HUES6 (cell line): ENCODE measurements around the gene SMCO2.
A peak's percentile ranks its signal among the peaks of the same experiment; 100 is the strongest.

Experiments
- H3K27ac ChIP-seq: 2 replicates; pipeline ENCODE4 v1.7.0; 2013; ENCODE audit warnings: low read depth, mild to moderate bottlenecking, low read length, inconsistent platforms
- H3K27me3 ChIP-seq: 2 replicates; pipeline ENCODE4 v1.6.1; 2013; ENCODE audit warnings: low read length; ENCODE audit not compliant: control insufficient read depth, insufficient read depth
- H3K36me3 ChIP-seq: 2 replicates; pipeline ENCODE4 v1.6.1; 2013; ENCODE audit warnings: low read length; ENCODE audit not compliant: control insufficient read depth, insufficient read depth
- H3K4me1 ChIP-seq: 2 replicates; pipeline ENCODE4 v1.6.1; 2013; ENCODE audit warnings: low read length; ENCODE audit not compliant: control insufficient read depth, insufficient read depth
- H3K4me3 ChIP-seq: 2 replicates; pipeline ENCODE4 v1.5.1; 2013; ENCODE audit warnings: low read depth, low read length
- H3K9ac ChIP-seq: one replicate; pipeline ENCODE4 v1.6.1; 2013; ENCODE audit warnings: mild to moderate bottlenecking, low read length
- H3K9me3 ChIP-seq: 2 replicates; pipeline ENCODE4 v1.6.1; 2013; ENCODE audit warnings: low read depth, low read length; ENCODE audit not compliant: control insufficient read depth, insufficient read depth

Gene SMCO2

DNA sequence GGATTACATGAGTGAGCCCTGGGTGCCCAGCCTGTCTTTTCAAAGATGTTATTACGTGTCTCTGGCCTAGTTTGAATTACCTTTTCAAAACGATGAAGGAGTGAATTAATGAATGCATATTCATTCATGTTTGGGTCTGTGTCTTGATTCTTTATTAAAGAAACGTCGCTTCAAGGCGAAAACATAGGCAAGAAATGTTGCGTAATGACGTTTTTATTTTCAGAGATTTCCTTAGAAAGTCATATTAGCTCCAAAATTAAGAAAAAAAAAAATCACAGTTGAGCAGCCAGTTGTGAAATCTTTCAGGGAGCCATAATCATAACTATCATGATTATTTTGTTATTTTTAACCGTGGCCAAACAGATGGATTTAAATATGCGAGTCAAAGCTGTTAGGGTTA lies 81.0 kb downstream of the SMCO2 start:
- H3K9ac ChIP-seq, result no peak overlapping the region
- no peaks in the 10 kb centered on the region for H3K36me3 ChIP-seq

DNA sequence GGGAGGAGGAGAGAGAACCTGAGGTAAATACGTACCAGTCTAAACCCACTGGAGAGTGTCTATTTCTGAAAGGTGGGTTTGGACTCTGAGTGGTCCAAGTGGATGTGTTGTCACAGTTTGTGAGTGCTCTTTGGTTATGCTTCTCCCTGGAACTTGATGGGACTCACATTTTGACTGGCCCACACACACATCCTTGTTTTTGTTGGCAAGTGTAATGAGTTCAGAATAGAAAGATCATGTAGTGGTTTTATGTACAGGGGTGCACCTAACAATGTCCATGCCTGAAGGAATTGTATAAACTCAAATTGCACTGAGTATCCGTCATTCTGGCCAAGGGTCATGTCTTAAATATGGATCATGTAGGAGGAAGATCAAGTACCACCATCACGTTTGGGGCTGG lies 82.3 kb downstream of the SMCO2 start:
- Histone ChIP-seq H3K27ac (no peak overlapping the region), H3K36me3 (no peaks in the 10 kb centered on the region), H3K9me3 (no peaks in the 10 kb centered on the region), H3K9ac (no peak overlapping the region), H3K4me3 (no peak overlapping the region), H3K4me1 (peaks cover 9% of the 10 kb centered on the region; the same call in 1 of the 2 replicates), H3K27me3 (peaks cover 9% of the 10 kb centered on the region; the same call in 1 of the 2 replicates)

More for the DNA sequence above, 81.0 kb downstream of the SMCO2 start:
- Histone ChIP-seq H3K4me1 (peaks cover 13% of the 10 kb centered on the region), H3K27ac (no peak overlapping the region), H3K4me3 (no peak overlapping the region), H3K27me3 (peaks cover 9% of the 10 kb centered on the region; the same call in 1 of the 2 replicates), H3K9me3 (no peaks in the 10 kb centered on the region)

DNA sequence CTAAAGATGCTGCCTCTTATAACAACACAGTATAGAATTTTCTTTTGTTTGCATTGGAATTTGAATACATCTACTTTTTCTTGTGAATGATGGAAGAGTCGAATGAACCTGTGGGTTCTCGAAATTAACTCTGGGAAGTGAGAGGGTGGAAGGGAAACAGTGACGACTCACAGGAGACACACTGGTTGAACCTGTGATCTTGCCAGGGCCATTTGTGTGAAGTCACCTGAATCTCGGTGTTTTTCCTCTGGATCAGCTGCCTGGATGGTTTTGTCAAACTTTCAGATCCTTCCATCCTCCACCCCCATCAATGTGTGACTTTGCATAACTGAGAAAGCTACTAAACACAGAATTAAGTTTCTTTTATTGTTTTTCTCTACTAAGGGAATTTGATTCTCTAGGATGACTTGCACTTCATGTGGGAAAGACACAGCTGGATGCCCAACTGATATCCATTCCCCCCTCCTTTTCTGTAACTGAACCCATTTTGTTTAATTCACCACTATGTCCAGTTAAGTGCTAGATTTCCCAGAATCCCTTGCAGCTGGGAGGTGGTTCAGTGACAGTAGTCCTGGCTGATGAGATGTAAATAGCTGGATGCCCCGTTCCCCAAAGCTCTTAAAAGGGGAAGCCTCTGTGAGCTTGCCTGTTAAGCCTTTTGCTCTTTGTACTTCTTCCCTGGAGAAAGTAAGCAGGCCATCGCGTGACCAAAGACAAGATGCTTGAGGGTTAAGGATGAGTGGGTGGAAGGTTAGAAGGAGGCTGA lies 83.8 kb downstream of the SMCO2 start:
- Histone ChIP-seq H3K9me3 (no peaks in the 10 kb centered on the region), H3K4me3 (no peak overlapping the region), H3K27ac (no peak overlapping the region), H3K9ac (no peak overlapping the region), H3K36me3 (no peaks in the 10 kb centered on the region), H3K4me1 (peaks cover 9% of the 10 kb centered on the region; the same call in 1 of the 2 replicates), H3K27me3 (peaks cover 9% of the 10 kb centered on the region; the same call in 1 of the 2 replicates)

GRCh38 chr12:27531896-27532295 lies 85.4 kb downstream of the SMCO2 start:
- Histone ChIP-seq H3K4me1 (peaks cover 9% of the 10 kb centered on the region; the same call in 1 of the 2 replicates), H3K27ac (no peak overlapping the region), H3K9me3 (no peaks in the 10 kb centered on the region), H3K9ac (no peak overlapping the region), H3K4me3 (no peak overlapping the region), H3K36me3 (no peaks in the 10 kb centered on the region), H3K27me3 (no peaks in the 10 kb centered on the region)

GRCh38 chr12:27534060-27534764 lies 87.7 kb downstream of the SMCO2 start:
- Histone ChIP-seq H3K4me1 (peaks cover 17% of the 10 kb centered on the region; the same call in 1 of the 2 replicates), H3K27me3 (no peaks in the 10 kb centered on the region), H3K4me3 (no peak overlapping the region), H3K36me3 (no peaks in the 10 kb centered on the region), H3K27ac (no peak overlapping the region), H3K9ac (no peak overlapping the region), H3K9me3 (no peaks in the 10 kb centered on the region)

DNA sequence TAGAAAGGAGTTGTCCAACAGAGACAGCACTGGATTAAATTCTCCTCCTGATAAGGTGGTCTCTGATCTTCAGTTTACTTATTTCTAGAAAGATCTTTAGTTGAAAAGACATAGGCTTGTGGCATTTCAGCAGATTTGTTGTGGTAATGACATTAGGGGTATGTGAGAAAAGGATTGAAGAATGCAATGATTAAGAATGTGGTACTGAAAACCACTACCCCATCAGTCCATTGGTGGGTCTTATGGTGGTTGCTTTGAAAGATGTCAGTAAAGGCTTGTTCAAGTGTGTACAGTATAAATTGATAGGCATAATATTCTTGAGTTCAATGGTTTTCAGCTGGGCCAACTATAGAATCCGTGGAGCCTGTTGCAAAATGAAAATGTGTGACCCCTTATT lies 88.2 kb downstream of the SMCO2 start:
- peaks cover 18% of the 10 kb centered on the region; the same call in 1 of the 2 replicates for H3K4me1 ChIP-seq
- no peak overlapping the region for H3K4me3 ChIP-seq
- no peaks in the 10 kb centered on the region for H3K36me3 ChIP-seq
- H3K9me3 ChIP-seq, result no peaks in the 10 kb centered on the region
- no peaks in the 10 kb centered on the region for H3K27me3 ChIP-seq
- no peak overlapping the region for H3K9ac ChIP-seq
- H3K27ac ChIP-seq, result no peak overlapping the region

- H3K27me3 ChIP-seq, result no peaks in the 10 kb centered on the region
- no peak overlapping the region for H3K4me3 ChIP-seq
- H3K27ac ChIP-seq, result no peak overlapping the region
- H3K9ac ChIP-seq, result no peak overlapping the region
- peaks cover 14% of the 10 kb centered on the region; the same call in 1 of the 2 replicates for H3K4me1 ChIP-seq
- H3K36me3 ChIP-seq, result no peaks in the 10 kb centered on the region
- no peaks in the 10 kb centered on the region for H3K9me3 ChIP-seq
Measured at GRCh38 chr12:27535318-27535717, 88.8 kb downstream of the SMCO2 start.

DNA sequence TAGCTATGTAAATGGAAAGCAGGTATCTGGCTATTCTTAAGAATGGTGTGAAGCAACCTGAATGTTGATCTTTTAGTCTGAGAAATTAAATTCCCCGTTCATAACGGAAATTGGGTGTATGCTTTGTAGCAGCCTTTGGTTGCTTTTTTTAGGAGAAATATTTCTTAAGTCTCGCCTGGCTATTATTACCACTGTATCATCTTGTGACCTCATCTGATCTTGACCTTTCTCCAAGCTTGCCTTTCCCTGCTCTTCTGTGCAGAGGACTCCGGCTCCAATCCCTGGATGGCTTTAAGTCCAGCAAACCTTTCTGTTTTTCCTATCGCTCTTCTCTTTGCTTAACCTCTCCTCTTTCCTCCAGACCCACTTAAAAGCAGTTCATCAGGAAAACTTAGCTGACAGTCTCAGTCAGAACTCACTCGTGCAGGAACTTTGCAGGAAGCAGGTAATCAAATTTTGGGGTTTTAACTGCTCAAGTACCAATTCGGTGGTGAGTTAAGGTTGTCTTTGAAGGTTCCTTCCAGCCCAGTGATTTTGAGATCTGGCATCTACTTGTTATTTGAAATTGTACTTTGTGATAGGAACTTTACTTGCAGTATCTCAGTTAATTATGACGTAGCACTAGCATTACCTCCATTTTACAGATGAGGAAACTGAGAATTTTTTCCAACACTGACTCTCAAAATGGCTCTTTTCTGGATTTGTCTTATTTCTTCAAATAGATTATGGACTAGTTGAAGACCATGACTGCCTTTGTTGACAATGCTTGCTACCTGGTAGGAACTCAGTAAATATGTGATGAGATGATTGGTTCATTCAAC lies 91.5 kb downstream of the SMCO2 start:
- Histone ChIP-seq H3K27ac (no peak overlapping the region), H3K4me3 (no peak overlapping the region), H3K36me3 (no peaks in the 10 kb centered on the region), H3K9me3 (no peaks in the 10 kb centered on the region), H3K9ac (no peak overlapping the region), H3K4me1 (peaks cover 21% of the 10 kb centered on the region), H3K27me3 (no peaks in the 10 kb centered on the region)

DNA sequence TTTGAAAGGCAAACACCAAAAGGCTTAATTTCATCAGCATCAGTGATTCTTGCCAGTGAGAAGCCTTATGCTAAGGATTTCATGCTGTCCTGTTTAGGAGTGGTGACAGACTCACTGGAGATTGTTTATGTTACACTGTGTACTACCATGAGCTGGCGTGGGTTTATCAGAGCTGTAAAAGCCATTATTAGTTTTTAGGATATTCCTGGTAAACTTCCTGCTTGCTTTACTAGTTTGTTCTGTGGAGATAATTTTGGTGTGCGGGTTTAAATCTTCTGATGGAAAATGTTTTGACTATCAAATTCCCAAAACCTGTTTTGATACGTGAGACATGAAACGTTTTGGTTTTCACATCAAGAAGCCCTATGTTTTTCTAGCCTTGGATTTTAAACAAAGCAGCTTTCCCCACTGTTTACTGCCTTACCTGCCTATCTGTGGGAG lies 92.7 kb downstream of the SMCO2 start:
- H3K9me3 ChIP-seq, result no peaks in the 10 kb centered on the region
- no peaks in the 10 kb centered on the region for H3K36me3 ChIP-seq
- H3K27ac ChIP-seq, result no peak overlapping the region
- no peaks in the 10 kb centered on the region for H3K27me3 ChIP-seq
- H3K9ac ChIP-seq, result no peak overlapping the region
- no peak overlapping the region for H3K4me3 ChIP-seq
- peaks cover 21% of the 10 kb centered on the region for H3K4me1 ChIP-seq

GRCh38 chr12:27541031-27541719 lies 94.6 kb downstream of the SMCO2 start:
- Histone ChIP-seq H3K4me3 (no peak overlapping the region), H3K27me3 (no peaks in the 10 kb centered on the region), H3K9ac (peak overlapping the region; percentile 4), H3K4me1 (peaks cover 21% of the 10 kb centered on the region), H3K36me3 (no peaks in the 10 kb centered on the region), H3K9me3 (no peaks in the 10 kb centered on the region), H3K27ac (no peak overlapping the region)
